Activated naive CD4-positive, alpha-beta T cell treated with anti-CD3 and anti-CD28 coated beads, Interleukin-2, amount 10 ng/mL, durations not matched to agents 7 days and 5 days (primary cell): Measurements from ENCODE around the gene LMNTD2.

Experiments
- CTCF ChIA-PET: fragments of 350-600 bp; sonication (Branson Sonifier 250); formaldehyde crosslinking; loops from one replicate; lab custom pipeline; 2021; ENCODE audit warnings: antibody characterized with exemption; lab: Charles Lee
- DNase-seq: peaks from one replicate; pipeline ENCODE4 v3.0.0-alpha.2; 2020
- H3K27ac Mint-ChIP-seq: one replicate; pipeline ENCODE4 v1.8.0; 2021; ENCODE audit warnings: mild to moderate bottlenecking, moderate library complexity, mixed read lengths
- H3K27me3 Mint-ChIP-seq: one replicate; pipeline ENCODE4 v1.8.0; 2021; ENCODE audit warnings: mild to moderate bottlenecking, mixed read lengths
- H3K36me3 Mint-ChIP-seq: one replicate; pipeline ENCODE4 v1.8.0; 2021; ENCODE audit warnings: mixed read lengths
- H3K4me1 Mint-ChIP-seq: one replicate; pipeline ENCODE4 v1.8.0; 2021; ENCODE audit warnings: mixed read lengths
- H3K4me3 Mint-ChIP-seq: one replicate; pipeline ENCODE4 v1.8.0; 2021; ENCODE audit warnings: mild to moderate bottlenecking, moderate library complexity, mixed read lengths
- H3K9me3 Mint-ChIP-seq: one replicate; pipeline ENCODE4 v1.8.0; 2021; ENCODE audit warnings: mixed read lengths

Gene LMNTD2

DNA sequence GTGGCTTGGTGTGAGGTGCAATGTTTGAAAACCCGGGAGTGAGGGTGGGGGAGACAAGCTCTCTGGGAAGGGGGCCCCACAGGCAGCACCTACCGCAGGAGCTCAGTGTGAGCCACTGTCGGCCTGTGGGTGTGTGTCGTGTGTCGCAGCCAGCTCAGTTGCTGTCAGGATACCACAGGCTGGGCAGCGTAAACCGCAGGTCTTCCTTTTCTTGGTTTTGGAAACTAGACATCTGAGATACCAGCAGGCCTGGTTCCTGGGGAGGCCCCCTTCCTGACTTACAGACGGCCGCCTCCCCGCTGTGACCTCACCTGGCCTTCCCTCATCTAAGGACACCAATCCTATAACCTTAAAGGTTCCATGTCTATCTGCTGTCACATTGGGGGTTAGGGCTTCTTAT lies 35.8 kb upstream of the LMNTD2 start:
- H3K9me3 Mint-ChIP-seq = no peaks in the 10 kb centered on the region
- H3K27me3 Mint-ChIP-seq = no peaks in the 10 kb centered on the region
- H3K36me3 Mint-ChIP-seq = peaks cover 48% of the 10 kb centered on the region
- DNase-seq = no peak
- H3K4me1 Mint-ChIP-seq = peaks cover 10% of the 10 kb centered on the region
- CTCF ChIA-PET = interaction anchor here (1.6 kb wide), 1 partner anchor 42 kb away, joined by 5 read pairs; no protein-coding TSS in a partner anchor
- peak overlapping the region; percentile 64 for H3K27ac Mint-ChIP-seq
- H3K4me3 Mint-ChIP-seq = no peak overlapping the region

DNA sequence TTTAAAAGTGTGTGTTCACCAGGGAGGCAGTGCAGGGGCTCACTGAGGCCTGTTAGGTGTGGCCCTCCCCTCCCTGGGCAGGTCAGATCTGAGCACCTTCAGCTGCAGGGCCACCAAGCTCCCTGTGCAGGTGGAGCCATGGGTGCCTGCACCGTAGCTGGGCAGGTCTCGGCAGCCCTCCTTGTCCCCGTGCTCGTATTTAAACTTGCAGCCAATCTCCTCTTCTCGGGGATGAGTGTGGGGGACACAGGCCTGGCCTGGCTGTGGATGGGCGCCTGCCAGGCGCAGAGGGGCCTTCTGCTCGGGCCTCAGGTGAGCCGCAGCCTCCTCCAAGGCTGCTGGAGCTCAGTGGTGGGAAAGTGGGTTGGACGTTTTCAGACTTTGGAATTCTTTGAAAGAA lies 34.9 kb upstream of the LMNTD2 start:
- CTCF ChIA-PET = interaction anchor here (1.6 kb wide), 1 partner anchor 41 kb away, joined by 5 read pairs; no protein-coding TSS in a partner anchor
- Mint-ChIP-seq H3K36me3 (peaks cover 54% of the 10 kb centered on the region), H3K9me3 (no peaks in the 10 kb centered on the region), H3K27me3 (no peaks in the 10 kb centered on the region), H3K4me1 (peaks cover 11% of the 10 kb centered on the region), H3K4me3 (no peak overlapping the region), H3K27ac (no peak overlapping the region)
- no peak for DNase-seq

DNA sequence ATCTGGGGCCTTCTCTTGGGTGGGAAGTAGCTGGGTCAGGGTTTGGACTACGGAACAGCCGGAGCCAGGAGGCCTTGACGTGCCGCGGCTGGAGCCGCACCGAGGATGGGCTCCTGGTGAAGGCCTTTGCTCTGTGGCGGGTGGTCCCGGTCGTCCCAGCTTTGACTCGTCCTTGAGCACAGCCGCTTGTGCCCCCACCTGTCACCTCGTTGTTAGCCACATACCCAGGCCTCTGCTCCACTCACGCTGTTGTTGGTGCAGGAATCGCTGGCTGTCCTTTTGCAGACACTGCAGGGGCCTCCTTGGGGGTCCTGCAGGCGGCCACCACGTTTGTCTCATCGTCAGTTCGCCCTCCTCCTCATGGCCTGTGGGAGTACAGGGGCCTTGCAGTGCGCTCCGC lies 32.8 kb upstream of the LMNTD2 start:
- H3K4me1 Mint-ChIP-seq = peaks cover 21% of the 10 kb centered on the region
- H3K36me3 Mint-ChIP-seq = peaks cover 66% of the 10 kb centered on the region
- CTCF ChIA-PET = no interaction called here
- H3K9me3 Mint-ChIP-seq = no peaks in the 10 kb centered on the region
- H3K27me3 Mint-ChIP-seq = no peaks in the 10 kb centered on the region
- H3K27ac Mint-ChIP-seq = no peak overlapping the region
- H3K4me3 Mint-ChIP-seq = no peak overlapping the region
- no peak for DNase-seq

DNA sequence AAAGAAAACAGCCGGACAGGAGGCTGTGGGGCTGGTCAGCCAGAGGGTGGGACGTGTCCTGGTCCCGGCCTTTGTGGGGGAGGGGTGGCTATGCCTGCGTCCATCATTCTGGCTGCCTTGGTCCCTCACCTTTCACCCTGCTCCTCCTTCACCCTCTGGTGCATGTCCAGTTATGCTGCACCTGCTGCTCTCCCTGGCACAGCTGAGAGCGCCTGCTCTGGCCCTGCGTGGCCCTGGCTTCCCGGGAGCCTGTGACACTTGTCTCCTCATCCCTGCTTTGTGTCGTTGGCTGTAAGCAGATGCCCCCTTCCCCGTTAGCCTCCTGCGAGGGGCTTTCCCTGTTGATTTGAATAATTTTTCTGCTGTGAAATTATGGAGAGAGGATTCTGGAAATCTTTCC lies 32.4 kb upstream of the LMNTD2 start:
- no peak for DNase-seq
- H3K4me1 Mint-ChIP-seq = peaks cover 25% of the 10 kb centered on the region
- H3K4me3 Mint-ChIP-seq = no peak overlapping the region
- CTCF ChIA-PET = no interaction called here
- no peaks in the 10 kb centered on the region for H3K9me3 Mint-ChIP-seq
- H3K27ac Mint-ChIP-seq = peak overlapping the region; percentile 42
- peaks cover 70% of the 10 kb centered on the region for H3K36me3 Mint-ChIP-seq
- H3K27me3 Mint-ChIP-seq = no peaks in the 10 kb centered on the region

DNA sequence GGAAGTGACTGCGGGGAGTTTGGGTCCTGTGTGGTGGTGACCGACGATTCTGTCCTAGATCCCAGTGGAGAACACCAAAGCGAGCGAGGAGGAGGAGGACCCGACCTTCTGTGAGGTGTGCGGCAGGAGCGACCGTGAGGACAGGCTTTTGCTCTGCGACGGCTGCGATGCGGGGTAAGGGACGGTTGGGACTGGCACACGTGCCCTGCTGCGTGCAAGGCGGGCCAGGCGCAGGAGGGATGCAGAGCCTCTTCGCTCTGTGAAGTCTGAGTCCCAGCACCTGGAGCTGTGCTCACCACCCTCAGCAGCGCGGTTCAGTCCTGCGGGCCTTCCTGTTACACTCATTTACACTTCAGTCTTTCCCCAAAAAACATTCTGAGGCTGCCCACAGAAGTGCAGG lies 32.0 kb upstream of the LMNTD2 start:
- Mint-ChIP-seq H3K4me1 (peaks cover 29% of the 10 kb centered on the region), H3K9me3 (no peaks in the 10 kb centered on the region), H3K36me3 (peaks cover 74% of the 10 kb centered on the region), H3K27me3 (no peaks in the 10 kb centered on the region), H3K27ac (no peak overlapping the region), H3K4me3 (no peak overlapping the region)
- CTCF ChIA-PET = no interaction called here
- no peak for DNase-seq

DNA sequence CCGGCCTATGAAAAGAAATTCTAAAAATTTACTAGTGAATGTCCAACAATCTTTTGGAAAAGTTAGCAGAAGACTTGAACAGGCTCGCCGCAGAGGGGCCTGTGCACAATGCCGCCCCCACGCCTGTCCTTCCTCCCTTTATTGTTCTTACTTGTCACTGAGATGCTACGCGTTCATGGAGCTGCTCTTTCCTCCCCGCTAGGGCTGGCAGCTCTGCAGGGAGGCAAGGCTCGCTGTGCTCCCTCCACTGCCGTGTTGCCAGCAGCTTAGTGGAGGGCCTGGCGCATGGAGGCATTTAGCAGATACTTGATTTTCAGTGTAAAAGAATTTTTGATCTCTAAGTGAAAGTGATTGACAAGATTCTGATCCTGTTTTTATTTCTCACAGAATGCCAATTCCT lies 30.5 kb upstream of the LMNTD2 start:
- Mint-ChIP-seq H3K4me1 (peaks cover 37% of the 10 kb centered on the region), H3K9me3 (no peaks in the 10 kb centered on the region), H3K4me3 (no peak overlapping the region), H3K36me3 (peaks cover 71% of the 10 kb centered on the region), H3K27ac (peak overlapping the region; percentile 52), H3K27me3 (no peaks in the 10 kb centered on the region)
- DNase-seq = no peak
- CTCF ChIA-PET = no interaction called here

DNA sequence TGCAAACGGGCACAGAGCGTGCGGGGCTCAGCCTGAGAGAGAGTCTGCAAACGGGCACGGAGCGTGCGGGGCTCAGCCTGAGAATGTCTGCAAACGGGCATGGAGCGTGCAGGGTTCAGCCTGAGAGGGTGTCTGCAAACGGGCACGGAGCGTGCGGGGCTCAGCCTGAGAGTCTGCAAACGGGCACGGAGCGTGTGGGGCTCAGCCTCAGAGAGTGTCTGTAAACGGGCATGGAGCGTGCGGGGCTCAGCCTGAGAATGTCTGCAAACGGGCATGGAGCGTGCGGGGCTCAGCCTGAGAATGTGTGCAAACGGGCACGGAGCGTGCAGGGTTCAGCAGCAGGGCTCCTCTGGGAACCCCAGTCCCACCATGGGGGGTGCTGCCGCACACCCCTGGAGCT lies 29.3 kb upstream of the LMNTD2 start:
- Mint-ChIP-seq H3K4me1 (peaks cover 35% of the 10 kb centered on the region), H3K9me3 (no peaks in the 10 kb centered on the region), H3K36me3 (peaks cover 64% of the 10 kb centered on the region), H3K27ac (no peak overlapping the region), H3K27me3 (no peaks in the 10 kb centered on the region), H3K4me3 (no peak overlapping the region)
- no peak for DNase-seq
- CTCF ChIA-PET = no interaction called here

DNA sequence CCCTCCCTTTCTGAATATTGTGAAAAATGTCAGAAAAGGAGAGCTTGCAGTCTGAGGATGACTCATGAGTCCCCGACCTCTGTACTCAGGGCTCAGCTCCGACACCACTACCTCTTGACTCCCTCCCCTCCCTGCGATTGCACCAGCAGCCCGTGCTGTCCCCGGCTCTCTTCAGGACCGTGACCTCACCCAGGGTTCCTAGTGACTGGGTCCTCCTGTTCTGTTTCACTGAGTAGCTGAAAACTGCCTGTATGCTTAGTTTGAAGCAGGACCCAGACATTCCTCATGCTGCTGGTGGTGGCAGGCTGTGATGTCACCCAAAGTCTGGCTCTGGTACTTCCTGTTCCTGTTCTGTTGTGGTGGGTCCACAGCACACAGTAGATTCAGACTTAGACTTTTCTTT lies 27.4 kb upstream of the LMNTD2 start:
- Mint-ChIP-seq H3K27ac (peak overlapping the region; percentile 99), H3K4me3 (peak overlapping the region; percentile 60), H3K36me3 (peaks cover 62% of the 10 kb centered on the region), H3K9me3 (no peaks in the 10 kb centered on the region), H3K27me3 (no peaks in the 10 kb centered on the region), H3K4me1 (peaks cover 35% of the 10 kb centered on the region)
- DNase-seq = peak; percentile 80
- CTCF ChIA-PET = interaction anchor here (0.8 to 1.9 kb wide), 2 partner anchors 10 to 33 kb away, joined by 3 to 5 read pairs; no protein-coding TSS in a partner anchor

DNA sequence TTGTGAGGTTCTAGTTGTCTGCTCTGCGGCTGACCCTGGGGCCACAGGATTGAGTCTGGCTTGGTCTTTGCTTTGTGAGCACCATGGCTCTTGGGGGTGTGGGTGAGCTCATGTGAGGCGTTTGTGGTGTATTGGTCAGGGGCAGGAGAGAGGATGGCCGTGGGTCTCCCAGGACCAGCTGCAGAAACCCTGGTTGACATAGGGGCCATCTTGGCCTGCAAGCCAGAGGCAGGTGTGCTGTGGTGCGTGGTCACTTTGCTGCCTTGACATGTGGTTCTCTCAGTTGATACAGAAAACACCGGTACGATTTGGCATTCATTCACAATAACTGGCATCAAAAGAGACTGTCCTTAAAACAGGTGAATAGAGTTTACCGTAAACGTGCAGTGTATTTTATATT lies 27.0 kb upstream of the LMNTD2 start:
- no peak for DNase-seq
- CTCF ChIA-PET = interaction anchor here (0.8 to 1.9 kb wide), 3 partner anchors 9 to 139 kb away, joined by 3 to 5 read pairs (median 4); no protein-coding TSS in a partner anchor
- Mint-ChIP-seq H3K27me3 (no peaks in the 10 kb centered on the region), H3K9me3 (no peaks in the 10 kb centered on the region), H3K4me3 (peak overlapping the region; percentile 60), H3K36me3 (peaks cover 59% of the 10 kb centered on the region), H3K27ac (peak overlapping the region; percentile 99), H3K4me1 (peaks cover 35% of the 10 kb centered on the region)

DNA sequence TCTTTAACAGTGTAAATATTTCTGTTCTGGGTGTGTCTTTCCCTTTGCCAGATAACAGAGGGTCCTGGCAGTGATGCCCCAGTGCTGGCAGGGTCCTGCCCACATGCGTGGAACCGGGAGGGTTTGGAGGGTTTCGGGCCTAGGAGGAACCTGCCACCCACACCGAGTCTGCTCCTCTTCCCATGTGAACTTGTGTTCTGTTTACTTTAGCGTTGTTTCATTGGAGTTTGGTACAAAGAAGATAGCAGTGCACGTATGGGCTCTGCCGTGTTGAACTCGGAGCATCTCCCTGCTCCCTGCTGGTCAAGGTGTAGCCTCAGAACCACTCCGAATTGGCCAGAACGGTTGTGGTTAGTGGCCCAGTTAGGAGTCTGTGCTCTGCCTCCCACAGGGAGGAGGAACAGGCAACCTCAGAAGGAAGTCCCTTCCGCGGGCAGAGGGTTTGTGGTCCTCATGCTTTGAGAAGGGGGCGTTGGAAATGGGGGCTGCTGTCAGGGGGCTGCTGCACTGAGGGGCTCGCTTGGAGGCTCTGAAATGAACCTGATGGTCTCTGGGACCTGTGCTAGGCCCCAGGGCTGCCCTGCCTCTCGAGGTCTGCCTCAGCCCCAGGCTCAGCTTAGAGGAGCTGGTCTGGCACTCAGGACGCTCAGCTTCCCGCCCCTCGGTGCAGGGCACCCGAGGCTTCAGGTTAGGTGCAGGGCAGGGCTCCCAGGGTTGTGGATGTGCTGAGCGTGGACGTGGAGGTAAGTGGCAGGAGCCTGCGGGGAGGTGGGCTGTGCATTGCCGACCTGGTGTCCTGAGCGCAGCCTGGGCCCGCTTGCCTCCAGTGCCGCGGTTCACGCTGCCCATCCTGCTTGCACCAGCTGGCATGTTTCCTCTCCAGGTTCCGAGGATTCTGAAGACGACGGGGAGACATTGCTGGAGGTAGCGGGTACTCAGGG lies 26.1 kb upstream of the LMNTD2 start:
- Mint-ChIP-seq H3K27ac (peak overlapping the region; percentile 99), H3K36me3 (peaks cover 59% of the 10 kb centered on the region), H3K27me3 (no peaks in the 10 kb centered on the region), H3K4me1 (peaks cover 35% of the 10 kb centered on the region), H3K4me3 (no peak overlapping the region), H3K9me3 (no peaks in the 10 kb centered on the region)
- DNase-seq = no peak
- CTCF ChIA-PET = interaction anchor here (0.6 to 1.9 kb wide), 4 partner anchors 13 to 140 kb away, joined by 3 to 5 read pairs (median 4); no protein-coding TSS in a partner anchor

DNA sequence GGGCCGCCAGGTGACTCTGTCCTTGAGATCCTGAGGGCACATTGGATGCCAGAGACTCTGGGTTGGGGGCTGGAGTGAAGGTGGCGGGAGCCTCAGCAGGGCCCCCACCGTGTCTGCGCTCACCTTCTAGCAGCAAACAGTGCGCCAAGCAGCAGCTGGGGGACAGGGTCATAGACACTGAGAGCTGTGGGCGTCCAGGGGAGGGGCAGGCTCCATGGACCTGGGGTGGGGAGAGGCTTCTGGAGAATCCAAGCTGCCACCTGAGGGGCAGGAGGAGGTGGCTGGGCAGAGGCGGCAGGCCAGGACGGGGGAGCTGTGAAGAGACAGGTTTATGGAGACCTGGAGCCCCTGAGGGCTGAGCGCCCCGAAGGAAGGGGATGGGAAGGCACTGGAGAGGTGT lies 23.7 kb upstream of the LMNTD2 start:
- Mint-ChIP-seq H3K4me3 (no peak overlapping the region), H3K27ac (no peak overlapping the region), H3K36me3 (peaks cover 46% of the 10 kb centered on the region), H3K27me3 (no peaks in the 10 kb centered on the region), H3K4me1 (peaks cover 43% of the 10 kb centered on the region), H3K9me3 (no peaks in the 10 kb centered on the region)
- DNase-seq = no peak
- CTCF ChIA-PET = no interaction called here

DNA sequence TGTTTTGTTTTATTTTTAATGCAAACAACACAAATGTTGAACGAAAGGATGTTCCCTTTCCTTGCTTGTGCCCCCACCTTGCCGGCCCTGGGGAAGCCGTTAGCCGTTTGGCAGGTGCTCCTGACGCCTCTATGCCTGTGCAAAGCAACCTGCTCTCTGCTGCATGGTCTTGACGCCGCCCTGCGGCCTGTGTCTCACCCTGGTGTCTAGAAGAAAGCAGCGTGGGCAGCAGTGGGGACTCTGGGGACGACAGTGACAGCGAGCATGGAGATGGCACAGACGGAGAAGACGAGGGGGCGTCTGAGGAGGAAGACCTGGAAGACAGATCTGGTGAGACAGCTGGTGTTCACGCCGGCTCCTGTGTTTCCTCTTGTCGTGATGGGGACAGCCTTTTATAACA lies 21.2 kb upstream of the LMNTD2 start:
- Mint-ChIP-seq H3K27me3 (no peaks in the 10 kb centered on the region), H3K4me1 (peaks cover 41% of the 10 kb centered on the region), H3K9me3 (no peaks in the 10 kb centered on the region), H3K36me3 (peaks cover 32% of the 10 kb centered on the region), H3K27ac (no peak overlapping the region), H3K4me3 (no peak overlapping the region)
- no peak for DNase-seq
- CTCF ChIA-PET = no interaction called here

DNA sequence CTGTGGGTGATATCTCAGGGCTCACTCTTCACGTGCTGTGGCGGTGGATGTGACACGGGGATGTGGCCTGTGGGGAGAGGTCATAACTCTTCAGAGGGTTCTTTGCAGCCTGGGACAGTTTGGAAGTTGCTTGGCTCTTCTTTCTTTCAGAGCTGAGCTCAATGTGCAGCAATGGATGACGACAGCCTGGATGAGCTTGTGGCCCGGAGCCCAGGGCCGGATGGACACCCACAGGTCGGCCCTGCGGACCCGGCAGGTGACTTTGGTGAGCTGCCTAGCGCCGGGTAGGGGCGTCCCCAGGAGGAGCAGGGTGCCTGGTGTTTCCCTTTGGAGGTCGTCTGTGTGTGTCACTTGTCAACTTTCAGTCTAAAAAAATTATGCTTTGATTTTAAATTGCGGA lies 20.8 kb upstream of the LMNTD2 start:
- no peak overlapping the region for H3K27ac Mint-ChIP-seq
- DNase-seq = no peak
- H3K9me3 Mint-ChIP-seq = no peaks in the 10 kb centered on the region
- H3K36me3 Mint-ChIP-seq = peaks cover 30% of the 10 kb centered on the region
- H3K4me1 Mint-ChIP-seq = peaks cover 38% of the 10 kb centered on the region
- H3K27me3 Mint-ChIP-seq = no peaks in the 10 kb centered on the region
- no peak overlapping the region for H3K4me3 Mint-ChIP-seq
- CTCF ChIA-PET = no interaction called here

DNA sequence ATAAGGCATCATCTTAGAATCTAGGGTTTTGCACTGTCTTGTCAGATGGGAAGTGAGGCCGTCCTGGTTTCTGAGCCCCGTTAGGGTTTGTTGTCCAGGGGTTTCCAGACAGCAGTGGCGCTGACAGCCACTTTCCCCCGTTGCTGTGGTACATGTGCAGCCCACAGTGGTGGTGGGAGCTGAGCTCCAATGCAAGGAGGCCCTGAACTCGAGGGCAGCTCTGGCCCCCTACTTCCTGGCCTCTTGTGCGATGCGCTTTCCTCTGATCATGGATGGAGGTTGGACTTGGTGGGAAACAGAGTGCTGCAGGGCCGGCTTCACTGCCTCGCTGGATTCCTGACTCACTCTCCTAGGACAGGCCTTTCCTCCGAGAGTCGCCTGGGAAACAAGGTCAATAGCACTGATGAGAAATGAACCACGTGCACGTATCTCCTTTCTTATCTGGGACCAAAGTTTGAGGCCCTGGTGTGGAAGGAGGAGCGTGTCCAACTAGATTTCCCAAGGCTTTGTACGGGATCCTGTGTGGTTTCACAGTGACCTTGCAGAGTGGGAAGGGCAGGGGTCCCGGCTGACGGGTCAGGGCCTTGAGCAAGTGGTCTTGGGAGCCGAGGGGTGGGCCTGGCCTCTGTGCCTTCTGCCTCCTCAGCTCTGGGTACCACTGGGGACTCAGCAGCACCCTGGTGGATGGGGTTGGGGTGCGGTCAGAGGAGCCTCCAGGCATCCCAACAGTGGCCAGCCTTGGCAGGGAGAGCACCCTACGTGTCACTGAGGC lies 19.5 kb upstream of the LMNTD2 start:
- DNase-seq = no peak
- CTCF ChIA-PET = no interaction called here
- Mint-ChIP-seq H3K4me1 (peaks cover 35% of the 10 kb centered on the region), H3K27me3 (peaks cover 2% of the 10 kb centered on the region), H3K9me3 (no peaks in the 10 kb centered on the region), H3K36me3 (peaks cover 26% of the 10 kb centered on the region), H3K27ac (no peak overlapping the region), H3K4me3 (no peak overlapping the region)
